Fibroblast of mammary gland (primary cell): ENCODE results near the gene WDR37.

Source experiments
- DNase-seq: peaks from one replicate; pipeline ENCODE4 v3.0.0-alpha.2; 2010; ENCODE audit warnings: low read depth
- H3K4me3 ChIP-seq: 2 replicates; pipeline ENCODE4 v1.5.1; 2011; ENCODE audit warnings: low read depth, mild to moderate bottlenecking, low read length, moderate library complexity; ENCODE audit not compliant: control insufficient read depth
- TF ChIP-seq, protein P1 (sequence below): conservative IDR thresholded peaks from 2 replicates; pipeline ENCODE4 v1.5.1; 2011; ENCODE audit warnings: low read depth, low read length, inconsistent platforms; ENCODE audit not compliant: control insufficient read depth, insufficient read depth

The WDR37 gene

GRCh38 chr10:1048349-1048731, 7.8 kb upstream of the WDR37 start:
- peak; percentile 52 for DNase-seq
- peak overlapping the region; percentile 98 for H3K4me3 ChIP-seq
- TF ChIP-seq, protein P1, sequence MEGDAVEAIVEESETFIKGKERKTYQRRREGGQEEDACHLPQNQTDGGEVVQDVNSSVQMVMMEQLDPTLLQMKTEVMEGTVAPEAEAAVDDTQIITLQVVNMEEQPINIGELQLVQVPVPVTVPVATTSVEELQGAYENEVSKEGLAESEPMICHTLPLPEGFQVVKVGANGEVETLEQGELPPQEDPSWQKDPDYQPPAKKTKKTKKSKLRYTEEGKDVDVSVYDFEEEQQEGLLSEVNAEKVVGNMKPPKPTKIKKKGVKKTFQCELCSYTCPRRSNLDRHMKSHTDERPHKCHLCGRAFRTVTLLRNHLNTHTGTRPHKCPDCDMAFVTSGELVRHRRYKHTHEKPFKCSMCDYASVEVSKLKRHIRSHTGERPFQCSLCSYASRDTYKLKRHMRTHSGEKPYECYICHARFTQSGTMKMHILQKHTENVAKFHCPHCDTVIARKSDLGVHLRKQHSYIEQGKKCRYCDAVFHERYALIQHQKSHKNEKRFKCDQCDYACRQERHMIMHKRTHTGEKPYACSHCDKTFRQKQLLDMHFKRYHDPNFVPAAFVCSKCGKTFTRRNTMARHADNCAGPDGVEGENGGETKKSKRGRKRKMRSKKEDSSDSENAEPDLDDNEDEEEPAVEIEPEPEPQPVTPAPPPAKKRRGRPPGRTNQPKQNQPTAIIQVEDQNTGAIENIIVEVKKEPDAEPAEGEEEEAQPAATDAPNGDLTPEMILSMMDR, result no peak

- TF ChIP-seq, protein P1, result no peak
- H3K4me3 ChIP-seq, result peak within 1 kb of the TSS; percentile 98
- DNase-seq, result peak; percentile 99
Observed at GRCh38 chr10:1048732-1049424, 7.3 kb upstream of the WDR37 start, which contains the start of gene IDI1. Gene IDI1 (minus strand): TSS chr10:1049119. CDS start chr10:1049003, 116 bp downstream.

GRCh38 chr10:1049425-1049958, 6.7 kb upstream of the WDR37 start:
- TF ChIP-seq, protein P1, result no peak
- DNase-seq, result no peak
- H3K4me3 ChIP-seq, result peak overlapping the region; percentile 98

DNA sequence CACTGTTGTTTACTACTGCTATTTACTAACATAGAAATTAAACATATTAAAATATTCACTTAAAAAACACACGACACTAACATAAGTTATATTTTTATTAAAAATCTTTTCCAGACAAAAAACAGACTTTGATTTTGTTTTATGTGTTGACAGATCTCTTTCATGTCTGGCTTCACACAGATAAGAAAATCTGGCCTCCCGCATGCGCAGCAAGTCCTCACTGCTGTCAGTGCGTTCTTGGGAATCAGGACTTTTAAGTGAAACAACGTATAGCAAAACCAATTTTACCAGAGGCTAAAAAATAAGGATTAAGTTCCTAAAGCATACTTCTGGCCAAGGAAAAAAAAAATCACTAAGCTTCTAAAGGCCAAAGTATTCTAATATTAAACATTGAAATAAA, 6.0 kb upstream of the WDR37 start:
- no peak for DNase-seq
- peak overlapping the region; percentile 98 for H3K4me3 ChIP-seq
- TF ChIP-seq, protein P1, result no peak

- no peak for DNase-seq
- TF ChIP-seq, protein P1, result no peak
- peak overlapping the region; percentile 98 for H3K4me3 ChIP-seq
Observed at GRCh38 chr10:1050554-1050953, 5.6 kb upstream of the WDR37 start.

DNA sequence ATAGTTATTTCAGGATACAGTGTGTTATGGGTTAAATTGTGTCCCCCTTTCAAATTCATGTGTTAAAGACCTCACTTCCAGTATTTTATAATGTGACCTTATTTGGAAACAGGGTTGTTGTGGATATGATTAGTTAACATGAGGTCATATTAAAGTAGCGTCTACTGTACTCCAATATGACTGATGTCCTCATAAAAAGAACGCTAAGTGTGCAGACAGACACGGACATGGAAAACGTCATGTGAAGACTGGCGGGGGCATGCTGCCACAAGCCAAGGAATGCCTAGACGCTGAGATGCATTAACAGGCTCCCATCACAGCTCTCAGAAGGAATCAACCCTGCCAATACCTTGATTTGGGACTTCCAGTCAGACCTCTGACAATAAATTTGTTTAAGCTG, 1.5 kb upstream of the WDR37 start:
- peak; percentile 47 for DNase-seq
- TF ChIP-seq, protein P1, result no peak
- H3K4me3 ChIP-seq, result peak overlapping the region; percentile 18
